ENCODE results near the gene SSH3. TPM values are rescaled to one million over a fixed set of nuclear protein-coding genes. Genes with fewer than 3 reads are reported as not detected.
A peak's percentile ranks its signal among the peaks of the same experiment; 100 is the strongest.

Gene SSH3
- total RNA-seq, 1 experiment from 2014 or later = 89.6 TPM

DNA sequence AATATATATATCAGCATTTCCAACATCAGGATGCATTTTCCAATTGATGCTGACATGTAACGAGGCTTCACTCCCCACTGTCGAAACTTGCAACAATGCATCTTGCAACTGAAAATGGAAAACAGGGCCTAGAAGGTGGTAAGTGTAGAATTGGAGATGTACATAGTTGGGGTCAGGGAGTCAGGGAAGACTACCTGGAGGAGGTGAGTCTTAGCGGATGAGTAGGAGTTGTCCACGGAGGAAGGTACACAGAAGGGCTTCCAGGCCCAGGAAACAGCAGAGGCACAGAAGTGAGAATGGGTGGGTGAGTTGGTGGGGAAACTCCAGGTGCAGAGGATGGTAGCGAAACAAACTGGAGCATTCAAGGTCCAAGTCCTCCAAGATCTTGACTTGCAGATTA, 39.1 kb upstream of the SSH3 start:
- TF ChIP-seq, protein P1, sequence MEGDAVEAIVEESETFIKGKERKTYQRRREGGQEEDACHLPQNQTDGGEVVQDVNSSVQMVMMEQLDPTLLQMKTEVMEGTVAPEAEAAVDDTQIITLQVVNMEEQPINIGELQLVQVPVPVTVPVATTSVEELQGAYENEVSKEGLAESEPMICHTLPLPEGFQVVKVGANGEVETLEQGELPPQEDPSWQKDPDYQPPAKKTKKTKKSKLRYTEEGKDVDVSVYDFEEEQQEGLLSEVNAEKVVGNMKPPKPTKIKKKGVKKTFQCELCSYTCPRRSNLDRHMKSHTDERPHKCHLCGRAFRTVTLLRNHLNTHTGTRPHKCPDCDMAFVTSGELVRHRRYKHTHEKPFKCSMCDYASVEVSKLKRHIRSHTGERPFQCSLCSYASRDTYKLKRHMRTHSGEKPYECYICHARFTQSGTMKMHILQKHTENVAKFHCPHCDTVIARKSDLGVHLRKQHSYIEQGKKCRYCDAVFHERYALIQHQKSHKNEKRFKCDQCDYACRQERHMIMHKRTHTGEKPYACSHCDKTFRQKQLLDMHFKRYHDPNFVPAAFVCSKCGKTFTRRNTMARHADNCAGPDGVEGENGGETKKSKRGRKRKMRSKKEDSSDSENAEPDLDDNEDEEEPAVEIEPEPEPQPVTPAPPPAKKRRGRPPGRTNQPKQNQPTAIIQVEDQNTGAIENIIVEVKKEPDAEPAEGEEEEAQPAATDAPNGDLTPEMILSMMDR (IDR thresholded peaks at IDR 0.05; ENCODE audit: insufficient read depth in 1 of 2, low read depth in 1 of 2, low read length in 1 of 2, severe bottlenecking in 1 of 2, unreplicated experiment in 1 of 2) = no peak
- DNase-seq = no peak
- no TSS peak for BruUV-seq (replicated peaks)
- Histone ChIP-seq H3K36me3 (ENCODE audit: control insufficient read depth, insufficient read depth, low read length) (0 out of 2 replicates have a peak, but pooled peaks cover 3% of the 10 kb centered on the region), H3K4me1 (peaks cover 36% of the 10 kb centered on the region), H3K4me3 (ENCODE audit: low read depth, low read length) (no peak overlapping the region), H3K9me3 (no peaks in the 10 kb centered on the region), H3K27me3 (replicated peaks; ENCODE audit: control insufficient read depth, insufficient read depth, low read length) (no peaks in the 10 kb centered on the region)
- ChIA-PET POLR2A (no interaction called here), CTCF (interaction anchor here (1.0 to 1.9 kb wide), 2 partner anchors 16 to 53 kb away, joined by 4 to 13 read pairs; no protein-coding TSS in a partner anchor)
- Mint-ChIP-seq H3K4me1 (ENCODE audit: low read depth, unreplicated experiment) (peaks cover 26% of the 10 kb centered on the region), H3K4me3 (ENCODE audit: unreplicated experiment) (peak overlapping the region; percentile 57), H3K27ac (ENCODE audit: unreplicated experiment) (no peak overlapping the region), H3K27me3 (ENCODE audit: insufficient read depth, unreplicated experiment) (no peaks in the 10 kb centered on the region), H3K9me3 (ENCODE audit: unreplicated experiment) (no peaks in the 10 kb centered on the region), H3K36me3 (ENCODE audit: insufficient read depth, unreplicated experiment) (peaks cover 45% of the 10 kb centered on the region)
- intact Hi-C loops (cut with micrococcal nuclease; ENCODE audit: unreplicated experiment) = no loop called here

DNA sequence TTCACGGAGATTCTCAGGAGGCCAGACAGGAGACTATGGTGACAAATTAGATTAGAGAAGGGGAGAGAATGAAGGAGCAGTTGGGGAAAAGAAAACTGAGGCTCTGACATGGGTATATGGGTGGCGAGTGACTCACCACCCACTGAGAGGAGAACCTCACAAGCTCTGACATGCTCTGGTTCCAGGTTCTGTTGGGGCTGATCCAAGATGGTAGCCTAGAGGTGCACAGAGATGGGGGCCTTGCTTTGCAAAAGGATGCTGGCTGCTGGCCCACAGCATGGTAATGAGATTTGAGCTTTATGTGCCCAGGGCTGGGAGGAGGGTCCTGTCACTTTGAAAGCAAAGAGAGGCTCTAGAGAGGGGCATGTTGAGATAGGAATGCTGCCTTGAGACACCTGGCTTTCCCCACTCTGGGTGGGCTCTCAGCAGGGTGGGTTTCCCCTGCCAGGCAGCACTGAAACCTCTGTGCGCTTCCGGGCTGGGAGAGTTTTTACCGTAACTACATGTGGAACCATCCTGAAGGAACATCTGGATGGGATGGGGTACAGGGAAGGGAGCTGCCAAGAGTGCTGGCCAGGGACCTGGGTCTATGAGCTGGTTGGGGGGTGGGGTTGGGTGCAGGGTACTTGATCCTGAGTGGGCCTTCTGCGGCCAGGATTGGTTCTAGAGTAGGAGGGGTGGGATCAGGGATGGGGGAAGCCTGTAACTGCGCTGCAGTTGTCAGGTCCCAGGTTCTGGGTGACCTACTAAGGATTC, 38.3 kb upstream of the SSH3 start:
- Histone ChIP-seq H3K27me3 (replicated peaks; ENCODE audit: control insufficient read depth, insufficient read depth, low read length) (no peaks in the 10 kb centered on the region), H3K36me3 (ENCODE audit: control insufficient read depth, insufficient read depth, low read length) (0 out of 2 replicates have a peak, but pooled peaks cover 3% of the 10 kb centered on the region), H3K9me3 (no peaks in the 10 kb centered on the region), H3K4me3 (ENCODE audit: low read depth, low read length) (no peak overlapping the region), H3K4me1 (peaks cover 36% of the 10 kb centered on the region)
- Mint-ChIP-seq H3K4me3 (ENCODE audit: unreplicated experiment) (peak overlapping the region; percentile 100), H3K27me3 (ENCODE audit: insufficient read depth, unreplicated experiment) (no peaks in the 10 kb centered on the region), H3K4me1 (ENCODE audit: low read depth, unreplicated experiment) (peaks cover 27% of the 10 kb centered on the region), H3K36me3 (ENCODE audit: insufficient read depth, unreplicated experiment) (peaks cover 37% of the 10 kb centered on the region), H3K9me3 (ENCODE audit: unreplicated experiment) (no peaks in the 10 kb centered on the region), H3K27ac (ENCODE audit: unreplicated experiment) (peak overlapping the region; percentile 95)
- no peak for DNase-seq
- POLR2A ChIA-PET = interaction anchor here (0.6 kb wide), 1 partner anchor 38 kb away, joined by 3 read pairs; the partner anchor contains the start of gene SSH3
- TSS peak; percentile 11 for BruUV-seq (replicated peaks)
- TF ChIP-seq, protein P1 (IDR thresholded peaks at IDR 0.05; ENCODE audit: insufficient read depth in 1 of 2, low read depth in 1 of 2, low read length in 1 of 2, severe bottlenecking in 1 of 2, unreplicated experiment in 1 of 2) = no peak
- CTCF ChIA-PET = interaction anchor here (1.0 to 1.9 kb wide), 2 partner anchors 17 to 52 kb away, joined by 4 to 13 read pairs; no protein-coding TSS in a partner anchor
- intact Hi-C loops (cut with micrococcal nuclease; ENCODE audit: unreplicated experiment) = no loop called here

DNA sequence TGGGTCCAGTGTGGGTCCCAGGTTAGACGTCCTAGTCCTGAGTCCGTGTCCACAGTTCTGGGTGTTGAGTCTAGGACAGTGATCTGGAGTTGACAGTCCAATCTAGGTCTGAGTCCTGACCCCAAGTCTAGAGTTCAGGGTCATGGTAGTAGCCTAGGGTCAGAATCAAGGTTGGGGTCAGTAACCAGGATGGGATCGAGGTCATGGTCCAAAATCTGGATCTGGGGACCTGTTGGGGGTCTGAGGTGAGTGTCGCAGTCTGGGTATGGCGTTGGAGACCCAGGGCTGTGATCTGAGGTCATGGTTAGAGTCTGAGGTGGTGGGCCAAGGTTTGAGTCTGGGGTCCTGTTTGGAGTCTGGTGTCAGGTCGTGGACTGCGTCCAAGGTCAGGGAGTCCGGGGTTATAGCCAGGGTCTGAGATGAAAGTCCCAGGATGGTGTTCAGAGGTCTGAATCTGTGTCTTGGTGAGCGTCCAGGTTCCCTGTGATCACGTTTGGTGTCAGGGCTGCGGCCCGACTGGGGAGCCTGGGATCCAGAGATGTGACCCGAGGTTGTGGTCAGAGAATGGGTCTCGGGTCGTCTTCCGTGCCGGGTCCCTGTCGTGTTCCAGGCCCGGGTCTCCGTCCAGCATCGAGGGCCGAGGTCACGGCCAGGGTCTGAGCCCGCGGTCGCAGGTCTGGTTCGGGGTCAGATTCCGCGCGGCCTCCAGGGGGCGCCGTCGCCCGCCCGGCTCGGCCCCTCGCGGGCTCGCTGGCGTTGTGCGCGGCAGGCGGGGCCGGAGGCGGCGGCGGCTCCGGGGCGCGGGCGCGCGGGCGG, 37.5 kb upstream of the SSH3 start:
- CTCF ChIA-PET = interaction anchor here (1.0 to 2.5 kb wide), 7 partner anchors 23 to 117 kb away, joined by 3 to 43 read pairs (median 5); partner anchors contain the start of gene ANKRD13D
- H3K27ac Mint-ChIP-seq (ENCODE audit: unreplicated experiment) = peak overlapping the region; percentile 95
- peaks cover 31% of the 10 kb centered on the region for H3K4me1 ChIP-seq

More for the DNA sequence above, 37.5 kb upstream of the SSH3 start:
- Mint-ChIP-seq H3K36me3 (ENCODE audit: insufficient read depth, unreplicated experiment) (peaks cover 36% of the 10 kb centered on the region), H3K4me1 (ENCODE audit: low read depth, unreplicated experiment) (peaks cover 28% of the 10 kb centered on the region), H3K9me3 (ENCODE audit: unreplicated experiment) (no peaks in the 10 kb centered on the region), H3K4me3 (ENCODE audit: unreplicated experiment) (peak overlapping the region; percentile 100), H3K27me3 (ENCODE audit: insufficient read depth, unreplicated experiment) (no peaks in the 10 kb centered on the region)
- Histone ChIP-seq H3K27me3 (replicated peaks; ENCODE audit: control insufficient read depth, insufficient read depth, low read length) (no peaks in the 10 kb centered on the region), H3K9me3 (no peaks in the 10 kb centered on the region), H3K36me3 (ENCODE audit: control insufficient read depth, insufficient read depth, low read length) (0 out of 2 replicates have a peak, but pooled peaks cover 3% of the 10 kb centered on the region), H3K4me3 (ENCODE audit: low read depth, low read length) (peak overlapping the region; percentile 16)
- POLR2A ChIA-PET = interaction anchor here (0.6 to 1.5 kb wide), 5 partner anchors 17 to 108 kb away, joined by 3 to 20 read pairs (median 3); partner anchors contain the start of gene SSH3
- BruUV-seq (replicated peaks) = no TSS peak
- DNase-seq = peak; percentile 80 to 96
- TF ChIP-seq, protein P1 (IDR thresholded peaks at IDR 0.05; ENCODE audit: insufficient read depth in 1 of 2, low read depth in 1 of 2, low read length in 1 of 2, severe bottlenecking in 1 of 2, unreplicated experiment in 1 of 2) = peak; percentile 78 to 84
- intact Hi-C loops (cut with micrococcal nuclease; ENCODE audit: unreplicated experiment) = loop anchor here (1.0 to 2.0 kb wide), 2 partner anchors 51 to 117 kb away; no protein-coding TSS in a partner anchor
